ENCODE data around the gene TNP1.

Gene TNP1

GRCh38 chr2:216859944-216860343 is at the start of gene TNP1:
TSS of gene TNP1 (minus strand) at chr2:216860064. CDS start at chr2:216860034, 30 bp downstream.
- DNase-seq, result no peak

- no peak for DNase-seq
Observed at GRCh38 chr2:216908300-216908699, 48.4 kb upstream of the TNP1 start.

- no peak for DNase-seq
Observed at GRCh38 chr2:216905649-216906329, 45.9 kb upstream of the TNP1 start.

- no peak for DNase-seq
Observed at GRCh38 chr2:216904974-216905373, 45.1 kb upstream of the TNP1 start.

- no peak for DNase-seq
Observed at GRCh38 chr2:216904554-216904953, 44.7 kb upstream of the TNP1 start.

- DNase-seq, result no peak
Observed at GRCh38 chr2:216903470-216903869, 43.6 kb upstream of the TNP1 start.

GRCh38 chr2:216901273-216901672 is 41.4 kb upstream of the TNP1 start:
- DNase-seq, result no peak

GRCh38 chr2:216900406-216900805 is 40.5 kb upstream of the TNP1 start:
- no peak for DNase-seq

- DNase-seq, result peak; percentile 11
Observed at GRCh38 chr2:216897561-216898203, 37.8 kb upstream of the TNP1 start.

GRCh38 chr2:216890138-216890537 is 30.3 kb upstream of the TNP1 start:
- no peak for DNase-seq

- no peak for DNase-seq
Observed at GRCh38 chr2:216888887-216889622, 29.2 kb upstream of the TNP1 start.

- DNase-seq, result no peak
Observed at GRCh38 chr2:216888081-216888480, 28.2 kb upstream of the TNP1 start.

GRCh38 chr2:216887138-216887537 is 27.3 kb upstream of the TNP1 start:
- DNase-seq, result no peak

- no peak for DNase-seq
Observed at GRCh38 chr2:216885117-216885553, 25.3 kb upstream of the TNP1 start.

GRCh38 chr2:216884347-216884746 is 24.5 kb upstream of the TNP1 start:
- no peak for DNase-seq

- no peak for DNase-seq
Observed at GRCh38 chr2:216882876-216883275, 23.0 kb upstream of the TNP1 start.

- DNase-seq, result no peak
Observed at GRCh38 chr2:216881411-216881810, 21.5 kb upstream of the TNP1 start.

GRCh38 chr2:216880509-216881184 is 20.8 kb upstream of the TNP1 start:
- no peak for DNase-seq

GRCh38 chr2:216879727-216880508 is 20.1 kb upstream of the TNP1 start:
- no peak for DNase-seq

- no peak for DNase-seq
Observed at GRCh38 chr2:216878072-216878471, 18.2 kb upstream of the TNP1 start.

- no peak for DNase-seq
Observed at GRCh38 chr2:216877085-216877484, 17.2 kb upstream of the TNP1 start.

- no peak for DNase-seq
Observed at GRCh38 chr2:216875862-216876261, 16.0 kb upstream of the TNP1 start.

GRCh38 chr2:216873573-216873972 is 13.7 kb upstream of the TNP1 start:
- DNase-seq, result peak; percentile 6

Data from suppressor macrophage treated with lipopolysaccharide for 4 hours (primary cell).